CD4-positive, alpha-beta T cell treated with Interleukin-10 for 1 hour (primary cell): ENCODE measurements around the gene UBXN4.
"Not testable (repeated sequence)": the region's sequence is repeated elsewhere in the genome, so short reads cannot be mapped to it uniquely, and the experiment has no call there.

Source experiments
- DNase-seq: peaks from one replicate; pipeline ENCODE4 v3.0.0-alpha.2; 2020

Gene UBXN4

GRCh38 chr2:135741395-135742324 lies at the start of gene UBXN4:
UBXN4 (plus strand) TSS chr2:135741855; CDS start chr2:135741930, 75 bp downstream.
- DNase-seq: peak; percentile 97

- DNase-seq: no peak
These were observed 46.9 kb upstream of the UBXN4 start for GRCh38 chr2:135694711-135695110.

GRCh38 chr2:135698838-135699237 lies 42.8 kb upstream of the UBXN4 start:
- no peak for DNase-seq

- DNase-seq: no peak
These were observed 40.2 kb upstream of the UBXN4 start for GRCh38 chr2:135701442-135701841.

- no peak for DNase-seq
These were observed 38.4 kb upstream of the UBXN4 start for GRCh38 chr2:135703300-135703699.

- DNase-seq: not testable (repeated sequence)
These were observed 37.6 kb upstream of the UBXN4 start for GRCh38 chr2:135704075-135704474.

GRCh38 chr2:135708159-135708558 lies 33.5 kb upstream of the UBXN4 start:
- DNase-seq: no peak

- peak; percentile 72 for DNase-seq
These were observed 31.7 kb upstream of the UBXN4 start for GRCh38 chr2:135709992-135710391.

- DNase-seq: not testable (repeated sequence)
These were observed 26.6 kb upstream of the UBXN4 start for GRCh38 chr2:135715086-135715485.

- no peak for DNase-seq
These were observed 13.5 kb upstream of the UBXN4 start for GRCh38 chr2:135728064-135728743.

- no peak for DNase-seq
These were observed 9.1 kb upstream of the UBXN4 start for GRCh38 chr2:135732561-135732960.

GRCh38 chr2:135733045-135733444 lies 8.6 kb upstream of the UBXN4 start:
- DNase-seq: no peak

GRCh38 chr2:135736546-135736945 lies 5.1 kb upstream of the UBXN4 start:
- DNase-seq: no peak

- no peak for DNase-seq
These were observed 1.4 kb upstream of the UBXN4 start for GRCh38 chr2:135740206-135740605.

- DNase-seq: no peak
These were observed 636 bp upstream of the UBXN4 start for GRCh38 chr2:135741043-135741394.

GRCh38 chr2:135742325-135742757 lies 686 bp downstream of the UBXN4 start:
- DNase-seq: peak; percentile 69

- no peak for DNase-seq
These were observed 2.2 kb downstream of the UBXN4 start for GRCh38 chr2:135743860-135744259.

GRCh38 chr2:135744760-135745314 lies 3.2 kb downstream of the UBXN4 start:
- peak; percentile 46 for DNase-seq

- no peak for DNase-seq
These were observed 3.9 kb downstream of the UBXN4 start for GRCh38 chr2:135745545-135745944.

GRCh38 chr2:135755573-135755972 lies 13.9 kb downstream of the UBXN4 start:
- DNase-seq: no peak

- no peak for DNase-seq
These were observed 15.0 kb downstream of the UBXN4 start for GRCh38 chr2:135756692-135757091.

GRCh38 chr2:135762022-135762421 lies 20.4 kb downstream of the UBXN4 start:
- DNase-seq: no peak

- DNase-seq: no peak
These were observed 20.9 kb downstream of the UBXN4 start for GRCh38 chr2:135762530-135762929.

GRCh38 chr2:135768863-135769262 lies 27.2 kb downstream of the UBXN4 start:
- no peak for DNase-seq
